Measurements from ENCODE around the gene CYB5R2. TPM values are rescaled to one million over a fixed set of nuclear protein-coding genes. Genes with fewer than 3 reads are reported as not detected.
A peak's percentile ranks its signal among the peaks of the same experiment; 100 is the strongest.

CYB5R2 gene
- total RNA-seq (2021) (6.2 and 6.9 TPM in 2 replicates), Bru-seq, nascent RNA (percentile 34 among the genes with signal in this experiment), BruChase-seq, experiment 1, labeled RNA remaining after a 2-hour chase (percentile 32 among the genes with signal in this experiment), BruChase-seq, experiment 2, labeled RNA remaining after a 6-hour chase (percentile 40 among the genes with signal in this experiment)
- long read RNA-seq, partial matches to known transcripts = 1 of 9 reads
- long read RNA-seq, other reads (novel, unspliced or antisense) = 7 of 9 reads

- intact Hi-C loops (cut with micrococcal nuclease; ENCODE audit: unreplicated experiment) = loop anchor here (5.0 kb wide), 1 partner anchor 1286 kb away; no protein-coding TSS in a partner anchor
Observed at GRCh38 chr11:7672960-7673723, at the start of gene CYB5R2. TSS of gene CYB5R2 (minus strand) at chr11:7673500. CDS start at chr11:7672825, 675 bp downstream.

GRCh38 chr11:7714786-7715185, 41.5 kb upstream of the CYB5R2 start:
- ChIA-PET CTCF (no interaction called here), POLR2A (ENCODE audit: low non-redundant PET) (no interaction called here)
- Histone ChIP-seq H3K27me3 (replicated peaks; ENCODE audit: insufficient read depth, low read depth, low read length, poor library complexity) (no peaks in the 10 kb centered on the region), H3K9me3 (ENCODE audit: low read depth, low read length, poor library complexity, severe bottlenecking) (no peaks in the 10 kb centered on the region), H3K4me1 (ENCODE audit: insufficient read depth, low read length, poor library complexity, severe bottlenecking) (no peaks in the 10 kb centered on the region), H3K4me3 (ENCODE audit: low read depth, low read length, poor library complexity, severe bottlenecking) (no peak overlapping the region), H3K27ac (ENCODE audit: low read depth, low read length, poor library complexity, severe bottlenecking) (no peak overlapping the region), H3K36me3 (ENCODE audit: insufficient read depth, low read length, poor library complexity, severe bottlenecking) (no peaks in the 10 kb centered on the region)
- no TSS peak for BruUV-seq (replicated peaks)
- intact Hi-C loops (cut with micrococcal nuclease; ENCODE audit: unreplicated experiment) = no loop called here
- DNase-seq (ENCODE audit: low spot score) = no peak
- no peak for TF ChIP-seq CTCF (conservative IDR thresholded peaks at IDR 0.05; ENCODE audit: low read depth, low read length)
- TF ChIP-seq EZH2 (IDR thresholded peaks at IDR 0.05; ENCODE audit: borderline replicate concordance, low read depth, low read length, poor library complexity, severe bottlenecking) = no peak

More at GRCh38 chr11:7672960-7673723, at the start of gene CYB5R2:
- TF ChIP-seq EZH2 (IDR thresholded peaks at IDR 0.05; ENCODE audit: borderline replicate concordance, low read depth, low read length, poor library complexity, severe bottlenecking) (no peak), CTCF (conservative IDR thresholded peaks at IDR 0.05; ENCODE audit: low read depth, low read length) (no peak)
- DNase-seq (ENCODE audit: low spot score) = no peak
- Histone ChIP-seq H3K27me3 (replicated peaks; ENCODE audit: insufficient read depth, low read depth, low read length, poor library complexity) (peaks cover 22% of the 10 kb centered on the region), H3K4me3 (ENCODE audit: low read depth, low read length, poor library complexity, severe bottlenecking) (peak within 1 kb of the TSS; percentile 17), H3K27ac (ENCODE audit: low read depth, low read length, poor library complexity, severe bottlenecking) (no peak within 1 kb of the TSS), H3K4me1 (ENCODE audit: insufficient read depth, low read length, poor library complexity, severe bottlenecking) (no peaks in the 10 kb centered on the region), H3K36me3 (ENCODE audit: insufficient read depth, low read length, poor library complexity, severe bottlenecking) (no peaks in the 10 kb centered on the region), H3K9me3 (ENCODE audit: low read depth, low read length, poor library complexity, severe bottlenecking) (no peaks in the 10 kb centered on the region)
- CTCF ChIA-PET = no interaction called here
- POLR2A ChIA-PET (ENCODE audit: low non-redundant PET) = no interaction called here
- no TSS peak for BruUV-seq (replicated peaks)

GRCh38 chr11:7706377-7706776, 33.1 kb upstream of the CYB5R2 start, which contains the start of gene OVCH2:
TSS of gene OVCH2 (minus strand) at chr11:7706477. CDS start at chr11:7706394, 83 bp downstream.
- no peak for TF ChIP-seq CTCF (conservative IDR thresholded peaks at IDR 0.05; ENCODE audit: low read depth, low read length)
- TF ChIP-seq EZH2 (IDR thresholded peaks at IDR 0.05; ENCODE audit: borderline replicate concordance, low read depth, low read length, poor library complexity, severe bottlenecking) = no peak

More at GRCh38 chr11:7706377-7706776, 33.1 kb upstream of the CYB5R2 start, which contains the start of gene OVCH2:
- intact Hi-C loops (cut with micrococcal nuclease; ENCODE audit: unreplicated experiment) = no loop called here
- ChIA-PET CTCF (no interaction called here), POLR2A (ENCODE audit: low non-redundant PET) (no interaction called here)
- no TSS peak for BruUV-seq (replicated peaks)
- DNase-seq (ENCODE audit: low spot score) = no peak
- Histone ChIP-seq H3K27me3 (replicated peaks; ENCODE audit: insufficient read depth, low read depth, low read length, poor library complexity) (peaks cover 15% of the 10 kb centered on the region), H3K4me1 (ENCODE audit: insufficient read depth, low read length, poor library complexity, severe bottlenecking) (no peaks in the 10 kb centered on the region), H3K27ac (ENCODE audit: low read depth, low read length, poor library complexity, severe bottlenecking) (no peak within 1 kb of the TSS), H3K9me3 (ENCODE audit: low read depth, low read length, poor library complexity, severe bottlenecking) (no peaks in the 10 kb centered on the region), H3K4me3 (ENCODE audit: low read depth, low read length, poor library complexity, severe bottlenecking) (no peak within 1 kb of the TSS), H3K36me3 (ENCODE audit: insufficient read depth, low read length, poor library complexity, severe bottlenecking) (no peaks in the 10 kb centered on the region)

All from A673 (cell line).